Body of pancreas (tissue), 4 donors: Measurements from ENCODE around the gene CCDC174. TPM values are rescaled to one million over a fixed set of nuclear protein-coding genes. Genes with fewer than 3 reads are reported as not detected.

Experiments
- ATAC-seq: fragments of 150-250 bp; one replicate; pipeline ENCODE4 v1.9.1; 2016
- DNase-seq, 4 donors: peaks; one replicate each; pipeline ENCODE4 v3.0.0-alpha.2; 2019
- H3K27ac ChIP-seq, 4 donors: fragments of 200-600 bp; sonication (generic); 1 replicate in 3 of 4; 2 replicates in 1 of 4; pipeline versions ENCODE4 v1.5.1 to v1.6.1; 2016 to 2019; ENCODE audit warnings: mild to moderate bottlenecking in 1 of 4, mixed read lengths in 1 of 4, moderate library complexity in 1 of 4
- H3K27me3 ChIP-seq, 2 donors: fragments of 200-600 bp; sonication (generic); one replicate each; pipeline ENCODE4 v1.6.0; 2016; ENCODE audit warnings: mild to moderate bottlenecking in 1 of 2
- H3K36me3 ChIP-seq, 2 donors: fragments of 200-600 bp; sonication (generic); replicated peaks in 1 of 2; 2 replicates each; pipeline ENCODE4 v1.5.1; 2016; ENCODE audit warnings: low read depth in 2 of 2; ENCODE audit not compliant: insufficient read depth in 1 of 2
- H3K4me1 ChIP-seq: fragments of 200-600 bp; sonication (generic); one replicate; pipeline ENCODE4 v1.6.0; 2016
- H3K4me3 ChIP-seq, 2 donors: fragments of 200-600 bp; sonication (generic); 1 replicate in 1 of 2; 2 replicates in 1 of 2; pipeline ENCODE4 v1.5.1; 2016 to 2019
- H3K9me3 ChIP-seq, 3 donors: fragments of 200-600 bp; sonication (generic); 1 replicate in 2 of 3; 2 replicates in 1 of 3; pipeline ENCODE4 v1.5.1; 2016
- CTCF ChIP-seq, 7 experiments: fragments of 450-650 bp in 4 of 7; fragments of 200-600 bp in 3 of 7; sonication (generic) in 3 of 7; IDR thresholded peaks; one replicate each; pipeline ENCODE4 v1.5.1; 2016 to 2019; ENCODE audit warnings: antibody characterized with exemption in 7 of 7
- POLR2A ChIP-seq, 3 donors: fragments of 450-650 bp; IDR thresholded peaks; one replicate each; pipeline ENCODE4 v1.6.1; 2016; ENCODE audit warnings: antibody characterized with exemption in 3 of 3, mild to moderate bottlenecking in 2 of 3
- WGBS, 2 donors: methylation state at CpG; one replicate each; pipeline ENCODE4 v1.1.5; 2017; 5-methylcytosine and 5-hydroxymethylcytosine counted together
- intact Hi-C: fragments of 100-400 bp; cut with DNase I; formaldehyde crosslinking; loops from one replicate; pipeline ENCODE4 v1.15.1; 2023
- total RNA-seq, 2 donors: library from RNA; depleted of rRNA; stranded (reverse); fragments of >200 nt; gene quantifications; one replicate each; pipeline ENCODE4 v1.1.0, GENCODE V29; 2016

Gene CCDC174
- total RNA-seq, 2 donors from 2014 or later: 11.2 to 17.8 TPM

GRCh38 chr3:14609941-14610340, 41.6 kb upstream of the CCDC174 start:
- DNase-seq: no peak
- TF ChIP-seq POLR2A (IDR thresholded peaks at IDR 0.05): no peak
- TF ChIP-seq CTCF (IDR thresholded peaks at IDR 0.05): no peak
- ATAC-seq: no peak

GRCh38 chr3:14614189-14614588, 37.4 kb upstream of the CCDC174 start:
- Histone ChIP-seq H3K4me1 (no peaks in the 10 kb centered on the region), H3K36me3 (no peaks in the 10 kb centered on the region), H3K27me3 (no peaks in the 10 kb centered on the region), H3K27ac (no peak overlapping the region), H3K9me3 (no peaks in the 10 kb centered on the region), H3K4me3 (no peak overlapping the region)
- 70 to 82% methylated on average over 1 of the region's 1 CpG for WGBS, 2 donors
- DNase-seq (no peak), ATAC-seq (no peak)
- intact Hi-C loops: no loop called here
- TF ChIP-seq CTCF (IDR thresholded peaks at IDR 0.05) (no peak), POLR2A (IDR thresholded peaks at IDR 0.05) (no peak)

More at GRCh38 chr3:14609941-14610340, 41.6 kb upstream of the CCDC174 start:
- intact Hi-C loops: no loop called here
- H3K4me1 ChIP-seq: no peaks in the 10 kb centered on the region
- H3K4me3 ChIP-seq: no peak overlapping the region
- no peaks in the 10 kb centered on the region for H3K9me3 ChIP-seq
- H3K27ac ChIP-seq: no peak overlapping the region
- H3K36me3 ChIP-seq: no peaks in the 10 kb centered on the region
- H3K27me3 ChIP-seq: no peaks in the 10 kb centered on the region

- H3K27ac ChIP-seq: no peak overlapping the region
- intact Hi-C loops: no loop called here
- DNase-seq: no peak
- H3K36me3 ChIP-seq: no peaks in the 10 kb centered on the region
- TF ChIP-seq CTCF (IDR thresholded peaks at IDR 0.05) (no peak), POLR2A (IDR thresholded peaks at IDR 0.05) (no peak)
- no peaks in the 10 kb centered on the region for H3K27me3 ChIP-seq
- no peaks in the 10 kb centered on the region for H3K9me3 ChIP-seq
- H3K4me1 ChIP-seq: peaks cover under 1% of the 10 kb centered on the region
- H3K4me3 ChIP-seq: no peak overlapping the region
- no peak for ATAC-seq
Measured at GRCh38 chr3:14614862-14615261, 36.7 kb upstream of the CCDC174 start.

GRCh38 chr3:14616606-14617507, 34.7 kb upstream of the CCDC174 start:
- Histone ChIP-seq H3K36me3 (no peaks in the 10 kb centered on the region), H3K27ac (no peak overlapping the region), H3K9me3 (no peaks in the 10 kb centered on the region), H3K27me3 (no peaks in the 10 kb centered on the region), H3K4me1 (peaks cover 17% of the 10 kb centered on the region), H3K4me3 (no peak overlapping the region)
- DNase-seq (no peak), ATAC-seq (no peak)
- TF ChIP-seq POLR2A (IDR thresholded peaks at IDR 0.05) (no peak), CTCF (IDR thresholded peaks at IDR 0.05) (no peak)
- intact Hi-C loops: no loop called here
- 84 to 87% methylated on average over 10 of the region's 10 CpGs for WGBS, 2 donors
